ENCODE measurements around the gene ADARB1.

ADARB1 gene

DNA sequence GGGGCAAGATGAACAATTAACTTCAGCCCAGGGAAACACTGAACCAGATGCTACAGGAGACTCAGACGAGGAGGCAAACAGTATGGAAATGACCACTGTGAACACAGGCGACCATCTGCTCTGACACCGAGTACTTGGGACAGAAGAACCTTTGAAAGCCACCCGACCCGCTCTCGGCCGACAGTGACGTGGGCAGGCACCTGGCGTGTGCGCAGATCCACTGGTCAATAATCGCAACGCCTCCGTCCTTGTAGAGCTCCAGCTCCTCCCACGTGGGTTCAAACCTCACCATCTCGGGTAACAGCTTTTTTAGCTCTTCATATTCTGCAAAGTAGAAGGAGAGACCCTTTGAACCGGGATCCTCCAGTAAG lies 193.0 kb downstream of the ADARB1 start:
- no peak for FAIRE-seq
- DNase-seq (ENCODE audit: insufficient read length): no peak
- TF ChIP-seq TAF1 (IDR thresholded peaks at IDR 0.05; ENCODE audit: borderline replicate concordance, low read depth, low read length) (no peak), POLR2A (IDR thresholded peaks at IDR 0.05; ENCODE audit: low read depth, low read length) (no peak), POLR2AphosphoS5 (IDR thresholded peaks at IDR 0.05; ENCODE audit: low read depth, low read length) (no peak)

DNA sequence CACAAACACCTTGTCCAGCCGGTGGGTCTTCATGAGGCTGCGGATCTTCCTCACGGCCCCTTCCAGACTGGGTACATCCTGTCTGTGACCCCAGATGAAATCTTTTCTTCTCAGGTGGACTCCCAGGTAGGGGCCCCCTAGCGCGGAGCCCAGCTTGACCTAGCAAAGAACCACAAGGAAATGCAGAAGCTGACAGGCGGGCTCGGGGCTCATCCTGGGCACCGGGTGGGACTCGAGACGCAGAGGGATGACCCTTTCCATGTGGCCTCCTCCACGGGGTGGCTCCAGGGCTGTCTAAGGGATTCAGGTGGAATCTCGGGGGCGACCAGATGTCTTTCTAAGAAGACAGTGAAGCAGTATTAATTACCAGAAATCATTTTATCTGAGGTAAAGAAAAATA lies 195.5 kb downstream of the ADARB1 start:
- DNase-seq (ENCODE audit: insufficient read length): no peak
- TF ChIP-seq POLR2A (IDR thresholded peaks at IDR 0.05; ENCODE audit: low read depth, low read length): no peak
- TF ChIP-seq POLR2AphosphoS5 (IDR thresholded peaks at IDR 0.05; ENCODE audit: low read depth, low read length): no peak
- TF ChIP-seq TAF1 (IDR thresholded peaks at IDR 0.05; ENCODE audit: borderline replicate concordance, low read depth, low read length): no peak
- no peak for FAIRE-seq

DNA sequence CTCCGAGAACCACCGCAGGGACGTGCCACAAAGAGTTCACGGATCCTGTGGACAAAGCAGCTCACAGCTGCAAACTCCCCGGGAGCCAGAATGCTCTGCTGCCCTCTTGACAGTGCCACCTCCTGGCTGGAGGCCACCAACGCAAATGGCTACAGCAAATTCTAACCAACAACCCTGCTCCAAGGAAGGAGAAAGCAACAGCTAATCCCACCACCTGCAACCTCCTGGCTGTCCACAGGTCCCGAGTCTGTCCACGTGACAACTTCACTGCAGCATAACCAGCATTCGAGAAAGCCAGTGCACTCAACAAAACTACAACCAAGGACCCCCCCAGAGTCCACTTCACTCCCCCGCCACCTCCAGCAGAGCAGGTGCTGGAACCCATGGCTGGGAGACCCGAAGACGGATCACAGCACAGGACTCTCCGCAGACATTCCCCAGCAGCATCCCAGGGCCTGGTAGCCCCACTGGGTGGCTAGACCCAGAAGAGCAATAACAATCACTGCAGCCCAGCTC lies 196.0 kb downstream of the ADARB1 start:
- TF ChIP-seq POLR2AphosphoS5 (IDR thresholded peaks at IDR 0.05; ENCODE audit: low read depth, low read length) (no peak), POLR2A (IDR thresholded peaks at IDR 0.05; ENCODE audit: low read depth, low read length) (no peak), TAF1 (IDR thresholded peaks at IDR 0.05; ENCODE audit: borderline replicate concordance, low read depth, low read length) (no peak)
- no peak for DNase-seq (ENCODE audit: insufficient read length)
- FAIRE-seq: no peak

Data from GM12892 (cell line).